Activated CD8-positive, alpha-beta T cell treated with anti-CD3 and anti-CD28 coated beads for 36 hours (primary cell): ENCODE data around the gene MYO1C. TPM values are rescaled to one million over a fixed set of nuclear protein-coding genes. Genes with fewer than 3 reads are reported as not detected.
A peak's percentile ranks its signal among the peaks of the same experiment; 100 is the strongest.

Experiments used
- ATAC-seq: fragments of 200-7000 bp; cut with Tn5 transposase; one replicate; pipeline ENCODE4 v1.10.0; 2021; ENCODE audit warnings: mild to moderate bottlenecking, moderate library complexity
- CTCF ChIA-PET: fragments of 350-600 bp; sonication (Branson Sonifier 250); formaldehyde crosslinking; loops from one replicate; lab custom pipeline; 2021; ENCODE audit warnings: antibody characterized with exemption; lab: Charles Lee
- POLR2A ChIA-PET: fragments of 350-600 bp; sonication (Branson Sonifier 250); formaldehyde crosslinking; loops from one replicate; lab custom pipeline; 2021; ENCODE audit warnings: antibody characterized with exemption; lab: Charles Lee
- DNase-seq: peaks from one replicate; pipeline ENCODE4 v3.0.0-alpha.2; 2020
- H3K27ac Mint-ChIP-seq: one replicate; pipeline ENCODE4 v1.8.0; 2021; ENCODE audit warnings: mild to moderate bottlenecking, mixed read lengths
- H3K27me3 Mint-ChIP-seq: one replicate; pipeline ENCODE4 v1.8.0; 2021; ENCODE audit warnings: mixed read lengths
- H3K36me3 Mint-ChIP-seq: one replicate; pipeline ENCODE4 v1.8.0; 2021; ENCODE audit warnings: low read depth, mixed read lengths
- H3K4me1 Mint-ChIP-seq: one replicate; pipeline ENCODE4 v1.8.0; 2021; ENCODE audit warnings: low read depth, mixed read lengths
- H3K4me3 Mint-ChIP-seq: one replicate; pipeline ENCODE4 v1.8.0; 2021; ENCODE audit warnings: mild to moderate bottlenecking, moderate library complexity, mixed read lengths
- H3K9me3 Mint-ChIP-seq: one replicate; pipeline ENCODE4 v1.8.0; 2021; ENCODE audit warnings: mixed read lengths
- CTCF ChIP-seq: fragments of 200-600 bp; IDR thresholded peaks from one replicate; pipeline ENCODE4 v1.8.0; 2022; ENCODE audit warnings: antibody characterized with exemption, mild to moderate bottlenecking
- intact Hi-C: fragments of 100-400 bp; cut with micrococcal nuclease; formaldehyde crosslinking; loops from one replicate; pipeline ENCODE4 v1.10.0; 2022
- total RNA-seq, 2 experiments: library from RNA; stranded (reverse); gene quantifications; one replicate each; pipeline ENCODE4 v1.2.3, GENCODE V29; 2021

The MYO1C gene
- total RNA-seq, 2 experiments from 2014 or later = 12.6 to 16.8 TPM

GRCh38 chr17:1462164-1463112 is 30.0 kb downstream of the MYO1C start:
- ATAC-seq (peak; percentile 3), DNase-seq (peak; percentile 34)
- intact Hi-C loops = loop anchor here (5.0 kb wide), 1 partner anchor 55 kb away; the partner anchor contains the start of gene INPP5K
- ChIA-PET POLR2A (interaction anchor here (0.8 to 1.9 kb wide), 8 partner anchors 14 to 130 kb away, joined by 3 to 5 read pairs (median 4); partner anchors contain the start of genes INPP5K and YWHAE), CTCF (interaction anchor here (1.1 to 1.8 kb wide), 5 partner anchors 13 to 130 kb away, joined by 3 to 9 read pairs (median 3); partner anchors contain the start of gene INPP5K)
- peak overlapping the region; percentile 50 for H3K27ac Mint-ChIP-seq
- TF ChIP-seq CTCF = no peak
- H3K4me1 Mint-ChIP-seq = peaks cover 29% of the 10 kb centered on the region
- peak overlapping the region; percentile 38 for H3K4me3 Mint-ChIP-seq
- peaks cover 30% of the 10 kb centered on the region for H3K27me3 Mint-ChIP-seq
- H3K36me3 Mint-ChIP-seq = peaks cover 3% of the 10 kb centered on the region
- H3K9me3 Mint-ChIP-seq = no peaks in the 10 kb centered on the region

- intact Hi-C loops = loop anchor here (5.0 kb wide), 1 partner anchor 56 kb away; the partner anchor contains the start of gene INPP5K
Measured at GRCh38 chr17:1461198-1461944, 31.1 kb downstream of the MYO1C start.

GRCh38 chr17:1460233-1460632 is 32.3 kb downstream of the MYO1C start:
- H3K4me3 Mint-ChIP-seq = no peak overlapping the region
- H3K4me1 Mint-ChIP-seq = peaks cover 31% of the 10 kb centered on the region
- H3K9me3 Mint-ChIP-seq = no peaks in the 10 kb centered on the region
- H3K27me3 Mint-ChIP-seq = peaks cover 33% of the 10 kb centered on the region
- H3K27ac Mint-ChIP-seq = no peak overlapping the region
- ChIA-PET CTCF (interaction anchor here (0.6 to 1.8 kb wide), 4 partner anchors 56 to 127 kb away, joined by 3 to 6 read pairs (median 4); partner anchors contain the start of gene INPP5K), POLR2A (interaction anchor here (0.6 to 1.3 kb wide), 3 partner anchors 28 to 95 kb away, joined by 3 to 4 read pairs (median 3); partner anchors contain the start of gene INPP5K)
- DNase-seq (peak; percentile 11), ATAC-seq (no peak)
- no peak for TF ChIP-seq CTCF
- intact Hi-C loops = loop anchor here (5.0 kb wide), 1 partner anchor 57 kb away; the partner anchor contains the start of gene INPP5K
- peaks cover 3% of the 10 kb centered on the region for H3K36me3 Mint-ChIP-seq

More at GRCh38 chr17:1461198-1461944, 31.1 kb downstream of the MYO1C start:
- CTCF ChIA-PET = no interaction called here
- no peak for TF ChIP-seq CTCF
- no peak for ATAC-seq
- Mint-ChIP-seq H3K4me3 (no peak overlapping the region), H3K27ac (no peak overlapping the region), H3K4me1 (peaks cover 31% of the 10 kb centered on the region), H3K36me3 (peaks cover 3% of the 10 kb centered on the region), H3K27me3 (peaks cover 33% of the 10 kb centered on the region), H3K9me3 (no peaks in the 10 kb centered on the region)
- no peak for DNase-seq
- POLR2A ChIA-PET = interaction anchor here (1.1 to 1.2 kb wide), 2 partner anchors 20 to 47 kb away, joined by 3 read pairs; no protein-coding TSS in a partner anchor

- ChIA-PET CTCF (interaction anchor here (1.0 to 1.5 kb wide), 2 partner anchors 65 to 174 kb away, joined by 3 read pairs; no protein-coding TSS in a partner anchor), POLR2A (interaction anchor here (0.5 to 2.4 kb wide), 9 partner anchors 9 to 228 kb away, joined by 3 to 11 read pairs (median 3); partner anchors contain the start of genes INPP5K and YWHAE)
- intact Hi-C loops = no loop called here
- H3K27me3 Mint-ChIP-seq = peaks cover 12% of the 10 kb centered on the region
- peaks cover 15% of the 10 kb centered on the region for H3K36me3 Mint-ChIP-seq
- DNase-seq (peak; percentile 96), ATAC-seq (peak; percentile 97)
- no peak for TF ChIP-seq CTCF
- H3K4me1 Mint-ChIP-seq = peaks cover 33% of the 10 kb centered on the region
- H3K27ac Mint-ChIP-seq = peak within 1 kb of the TSS; percentile 89
- peak within 1 kb of the TSS; percentile 88 for H3K4me3 Mint-ChIP-seq
- H3K9me3 Mint-ChIP-seq = no peaks in the 10 kb centered on the region
Measured at GRCh38 chr17:1455797-1456599, 36.5 kb downstream of the MYO1C start, which contains the start of gene CRK. CRK (minus strand) TSS chr17:1456232; CDS start chr17:1456117, 115 bp downstream.
